IMR-90 (cell line): Measurements from ENCODE around the gene RNF144B. TPM values are rescaled to one million over a fixed set of nuclear protein-coding genes. Genes with fewer than 3 reads are reported as not detected.

Experiments
- ATAC-seq: fragments of 200-7000 bp; cut with Tn5 transposase; 2 replicates; pipeline ENCODE4 v1.9.1; 2020; ENCODE audit warnings: low read depth, mild to moderate bottlenecking, moderate library complexity
- BruUV-seq: library from RNA; stranded (reverse); fragments of 400-500 nt; replicated peaks from 2 replicates; lab custom pipeline; 2021; lab: Mats Ljungman, UMichigan
- CTCF ChIA-PET: fragments of 300-600 bp; formaldehyde crosslinking; extraction: SDS; loops from one replicate; lab custom pipeline; 2021; ENCODE audit warnings: antibody characterized with exemption; lab: Yijun Ruan, JAX
- POLR2A ChIA-PET: fragments of 300-600 bp; sonication (Branson Sonifier 250); formaldehyde crosslinking; loops from one replicate; lab custom pipeline; 2022; ENCODE audit warnings: antibody characterized with exemption; ENCODE audit not compliant: unreplicated experiment; lab: Charles Lee
- DNase-seq: peaks from one replicate; pipeline ENCODE4 v3.0.0; 2013
- H2AFZ ChIP-seq: replicated peaks from 2 replicates; pipeline ENCODE3; 2013; ENCODE audit warnings: low read length, mild to moderate bottlenecking; ENCODE audit not compliant: poor library complexity
- H2AK5ac ChIP-seq: 2 replicates; pipeline ENCODE4 v1.6.1; 2013; ENCODE audit warnings: low read depth, low read length, inconsistent platforms
- H2AK9ac ChIP-seq: replicated peaks from 2 replicates; pipeline ENCODE3; 2013; ENCODE audit warnings: mild to moderate bottlenecking, low read depth, low read length, moderate library complexity; ENCODE audit not compliant: poor library complexity
- H2BK120ac ChIP-seq: 2 replicates; pipeline ENCODE4 v1.6.1; 2013; ENCODE audit warnings: low read depth, low read length, inconsistent platforms
- H2BK15ac ChIP-seq: 3 replicates; pipeline ENCODE4 v1.6.1; 2013; ENCODE audit warnings: low read depth, low read length, inconsistent platforms
- H2BK20ac ChIP-seq: 2 replicates; pipeline ENCODE4 v1.6.1; 2013; ENCODE audit warnings: low read depth, mild to moderate bottlenecking, inconsistent platforms, low read length, moderate library complexity
- H2BK5ac ChIP-seq: 2 replicates; pipeline ENCODE4 v1.6.1; 2013; ENCODE audit warnings: mild to moderate bottlenecking, low read depth, low read length, inconsistent platforms; ENCODE audit not compliant: poor library complexity, severe bottlenecking
- H3K14ac ChIP-seq: replicated peaks from 2 replicates; pipeline ENCODE4 v1.6.1; 2013; ENCODE audit warnings: low read depth, low read length, inconsistent platforms
- H3K18ac ChIP-seq: 2 replicates; pipeline ENCODE4 v1.6.1; 2013; ENCODE audit warnings: low read depth, low read length, control low read depth
- H3K23ac ChIP-seq: 2 replicates; pipeline ENCODE4 v1.6.1; 2013; ENCODE audit warnings: low read depth, low read length, inconsistent platforms
- H3K27ac ChIP-seq: 2 replicates; pipeline ENCODE4 v1.5.1; 2013; ENCODE audit warnings: mild to moderate bottlenecking, control low read depth, low read length; ENCODE audit not compliant: insufficient read depth
- H3K27me3 ChIP-seq: 2 replicates; pipeline ENCODE4 v1.6.1; 2013; ENCODE audit warnings: low read length; ENCODE audit not compliant: control insufficient read depth, insufficient read depth
- H3K36me3 ChIP-seq: 2 replicates; pipeline ENCODE4 v1.6.1; 2013; ENCODE audit warnings: low read length, mixed read lengths; ENCODE audit not compliant: control insufficient read depth, insufficient read depth
- H3K4ac ChIP-seq: 2 replicates; pipeline ENCODE4 v1.6.1; 2013; ENCODE audit warnings: low read depth, low read length, inconsistent platforms
- H3K4me1 ChIP-seq: 2 replicates; pipeline ENCODE4 v1.6.1; 2013; ENCODE audit warnings: low read length, mixed read lengths; ENCODE audit not compliant: control insufficient read depth, insufficient read depth
- H3K4me2 ChIP-seq: 2 replicates; pipeline ENCODE4 v1.6.1; 2013; ENCODE audit warnings: low read depth, mild to moderate bottlenecking, control low read depth, low read length, moderate library complexity
- H3K4me3 ChIP-seq: 2 replicates; pipeline ENCODE4 v1.5.1; 2013; ENCODE audit warnings: low read depth, mild to moderate bottlenecking, control low read depth, low read length, moderate library complexity; ENCODE audit not compliant: insufficient read depth
- H3K56ac ChIP-seq: 2 replicates; pipeline ENCODE4 v1.6.1; 2013; ENCODE audit warnings: low read length, inconsistent platforms; ENCODE audit not compliant: insufficient read depth; ENCODE audit errors: extremely low read depth
- H3K79me1 ChIP-seq, 2 experiments: 2 replicates each; pipeline ENCODE4 v1.6.1; 2013; ENCODE audit warnings: low read length in 2 of 2, inconsistent platforms in 1 of 2, low read depth in 1 of 2
- H3K9ac ChIP-seq: 2 replicates; pipeline ENCODE4 v1.6.1; 2013; ENCODE audit warnings: low read depth, low read length, control low read depth
- H3K9me1 ChIP-seq: 2 replicates; pipeline ENCODE4 v1.6.1; 2013; ENCODE audit warnings: low read length, inconsistent platforms; ENCODE audit not compliant: insufficient read depth
- H3K9me3 ChIP-seq: 2 replicates; pipeline ENCODE4 v1.6.1; 2013; ENCODE audit warnings: low read length; ENCODE audit not compliant: control insufficient read depth, insufficient read depth
- H4K20me1 ChIP-seq: 2 replicates; pipeline ENCODE4 v1.6.1; 2013; ENCODE audit warnings: low read length, inconsistent platforms; ENCODE audit not compliant: insufficient read depth
- H4K5ac ChIP-seq: 2 replicates; pipeline ENCODE4 v1.6.1; 2013; ENCODE audit warnings: mild to moderate bottlenecking, low read depth, low read length, control low read depth
- H4K8ac ChIP-seq, 2 experiments: 2 replicates each; pipeline ENCODE4 v1.6.1; 2013; ENCODE audit warnings: low read depth in 2 of 2, low read length in 2 of 2, control low read depth in 1 of 2, inconsistent platforms in 1 of 2
- H4K91ac ChIP-seq: 2 replicates; pipeline ENCODE4 v1.6.1; 2013; ENCODE audit warnings: low read depth, low read length, inconsistent platforms; ENCODE audit not compliant: insufficient read depth
- MXI1 ChIP-seq: IDR thresholded peaks from 2 replicates; pipeline ENCODE4 v1.6.1; 2012; ENCODE audit warnings: low read depth, mild to moderate bottlenecking, low read length, moderate library complexity, borderline replicate concordance
- RCOR1 ChIP-seq: IDR thresholded peaks from 2 replicates; pipeline ENCODE4 v1.6.1; 2012; ENCODE audit warnings: mild to moderate bottlenecking, low read length, improper control_type of control experiment; ENCODE audit not compliant: insufficient replicate concordance
- WGBS, 2 experiments: methylation state at CpG; one replicate each; pipeline versions ENCODE4 v1.1.5 to v1.1.7; 2013; ENCODE audit warnings: missing lambda C conversion rate in 2 of 2; ENCODE audit not compliant: insufficient read length in 1 of 2; ENCODE audit errors: extremely low coverage in 2 of 2; 5-methylcytosine and 5-hydroxymethylcytosine counted together
- dilution Hi-C: fragments of 300-500 bp; cut with HindIII; formaldehyde crosslinking; loops from one replicate; pipeline ENCODE4 v1.14.3; 2018; ENCODE audit warnings: low sequenced_read_pairs; ENCODE audit not compliant: unreplicated experiment
- in situ Hi-C: fragments of 300-500 bp; cut with MboI; formaldehyde crosslinking; loops from 3 replicates; pipeline ENCODE4 v1.14.3; 2019; ENCODE audit warnings: low sequenced_read_pairs, inconsistent platforms, mixed read lengths
- intact Hi-C: fragments of 100-400 bp; cut with micrococcal nuclease; formaldehyde crosslinking; loops from 2 replicates; pipeline ENCODE4 v1.10.0; 2022
- polyA plus RNA-seq, 3 experiments: library from polyadenylated mRNA; depleted of rRNA; stranded (reverse); fragments of >200 nt; gene quantifications; 2 replicates each; pipeline ENCODE4 v1.2.3, GENCODE V29; 2012; ENCODE audit warnings: low replicate concordance in 1 of 3
- total RNA-seq: library from RNA; depleted of rRNA; stranded (reverse); fragments of >200 nt; gene quantifications from 2 replicates; pipeline ENCODE4 v1.2.3, GENCODE V29; 2012

Gene RNF144B
- total and polyA plus RNA-seq, 2 of the 4 experiments (the other 2 are of a cell fraction) = 0.44 to 2.7 TPM

DNA sequence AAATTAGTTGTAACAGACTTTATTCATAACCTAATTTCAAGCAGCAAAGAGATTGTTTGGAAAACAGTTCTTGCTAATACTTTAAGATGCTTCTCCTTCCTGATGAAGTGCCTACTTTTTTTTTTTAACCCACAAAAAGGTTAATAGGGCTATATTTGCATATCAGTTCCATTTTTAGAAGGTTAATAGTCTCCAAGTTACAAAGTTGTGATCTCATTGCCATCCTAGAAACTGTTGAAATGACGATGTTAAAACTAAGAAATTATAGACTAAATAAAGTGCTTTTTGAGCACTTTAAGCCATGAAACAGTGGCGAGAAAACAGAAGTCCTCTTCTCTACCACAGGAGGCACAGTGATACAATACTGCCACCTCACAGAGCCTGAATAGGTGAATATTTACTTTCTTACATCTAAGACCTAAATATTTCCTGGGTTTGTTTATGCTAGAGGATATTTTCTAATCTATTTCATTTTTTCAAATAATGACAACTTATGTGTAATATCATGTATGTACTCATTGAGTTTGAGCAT lies 5.3 kb downstream of the RNF144B start:
- ChIA-PET CTCF (no interaction called here), POLR2A (no interaction called here)
- H3K56ac ChIP-seq = no peak overlapping the region
- no peaks in the 10 kb centered on the region for H4K20me1 ChIP-seq
- ATAC-seq (no peak), DNase-seq (no peak)
- no peak overlapping the region for H3K4me3 ChIP-seq
- no peak overlapping the region for H3K23ac ChIP-seq
- WGBS, 2 experiments = no CpG with 5 or more reads among the region's 2 CpGs
- H3K18ac ChIP-seq = no peak overlapping the region
- no peaks in the 10 kb centered on the region for H3K79me1 ChIP-seq
- no peak overlapping the region for H2AFZ ChIP-seq
- H2BK15ac ChIP-seq = no peak overlapping the region
- no peaks in the 10 kb centered on the region for H3K9me1 ChIP-seq
- H2AK5ac ChIP-seq = no peak overlapping the region
- dilution Hi-C loops = no loop called here
- no peak overlapping the region for H4K91ac ChIP-seq
- no peak overlapping the region for H4K8ac ChIP-seq
- no peak overlapping the region for H2BK120ac ChIP-seq
- H3K9ac ChIP-seq = no peak overlapping the region
- no TSS peak for BruUV-seq
- H3K4me1 ChIP-seq = peaks cover 9% of the 10 kb centered on the region
- H2BK5ac ChIP-seq = no peak overlapping the region
- no peaks in the 10 kb centered on the region; the same call in 1 of the 2 replicates for H3K27me3 ChIP-seq
- no peak overlapping the region for H3K14ac ChIP-seq
- intact Hi-C loops = no loop called here
- no peak for TF ChIP-seq MXI1
- TF ChIP-seq RCOR1 = no peak
- in situ Hi-C loops = no loop called here
- H2BK20ac ChIP-seq = no peak overlapping the region
- H3K27ac ChIP-seq = no peak overlapping the region
- no peak overlapping the region for H2AK9ac ChIP-seq
- no peaks in the 10 kb centered on the region for H3K36me3 ChIP-seq
- H3K4ac ChIP-seq = no peak overlapping the region
- H3K9me3 ChIP-seq = no peaks in the 10 kb centered on the region
- no peak overlapping the region for H4K5ac ChIP-seq
- no peak overlapping the region for H3K4me2 ChIP-seq
